GM12801 (cell line): ENCODE measurements around the gene CSF2.

ENCODE experiments used
- CTCF ChIP-seq: IDR thresholded peaks from one replicate; pipeline ENCODE4 v1.5.1; 2011; ENCODE audit warnings: control low read depth; ENCODE audit not compliant: insufficient read length; ENCODE audit errors: extremely low read depth

The CSF2 gene

GRCh38 chr5:132060501-132061161 lies 13.0 kb upstream of the CSF2 start, which contains the start of gene IL3:
TSS of gene IL3 (plus strand) at chr5:132060655. CDS start at chr5:132060707, 52 bp downstream.
- no peak for TF ChIP-seq CTCF

- peak; percentile 87 for TF ChIP-seq CTCF
Observed at GRCh38 chr5:132063090-132063911, 10.3 kb upstream of the CSF2 start.

DNA sequence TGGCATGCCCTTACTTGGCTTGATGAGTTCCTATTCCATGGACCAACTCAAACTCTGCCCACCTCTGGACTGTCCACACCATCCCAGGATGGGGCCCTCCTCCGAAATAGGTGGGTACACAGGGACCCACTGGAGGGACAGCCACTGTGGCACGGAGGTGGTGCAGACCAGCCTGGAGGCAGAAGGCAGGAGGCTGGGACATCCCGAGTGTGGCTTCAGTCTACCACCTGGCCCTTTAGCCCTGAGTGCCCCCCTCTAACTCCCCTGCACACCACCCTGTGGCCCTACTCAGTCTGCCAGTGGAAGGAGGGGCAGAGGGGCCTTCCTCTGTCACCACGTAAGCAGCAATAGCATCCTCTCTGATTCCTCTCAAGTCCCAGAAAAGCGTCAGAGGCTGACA lies 9.4 kb upstream of the CSF2 start:
- no peak for TF ChIP-seq CTCF

- peak; percentile 51 for TF ChIP-seq CTCF
Observed at GRCh38 chr5:132064738-132065331, 8.8 kb upstream of the CSF2 start.

DNA sequence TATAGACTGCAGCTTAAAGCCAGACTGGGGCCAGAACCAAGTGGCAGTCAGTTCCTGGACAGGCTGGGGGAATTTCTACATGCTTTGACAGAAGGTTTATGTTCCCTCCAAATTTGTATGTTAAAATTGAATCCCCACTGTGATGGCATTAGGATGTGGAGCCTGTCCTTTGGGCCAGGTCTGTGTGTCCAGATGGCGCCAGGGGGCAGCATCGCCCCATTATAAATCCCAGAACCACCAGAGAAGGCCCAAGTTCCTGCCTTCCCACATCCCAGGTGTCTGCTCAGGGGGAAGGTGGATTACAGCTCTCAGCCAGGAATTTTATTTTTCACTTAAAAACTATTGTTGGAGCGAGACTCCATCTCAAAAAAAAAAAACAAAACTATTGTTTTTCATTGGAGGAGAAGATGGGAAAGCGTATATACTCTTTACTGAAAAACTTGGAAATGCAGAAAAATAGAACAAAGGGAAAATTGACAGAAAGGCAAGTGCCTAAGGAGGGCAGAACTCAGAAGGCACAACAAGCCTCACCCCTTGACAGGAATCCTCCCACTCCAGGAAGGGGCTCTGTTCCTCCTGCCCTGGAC lies 8.1 kb upstream of the CSF2 start:
- no peak for TF ChIP-seq CTCF

GRCh38 chr5:132065951-132066701 lies 7.5 kb upstream of the CSF2 start:
- no peak for TF ChIP-seq CTCF

DNA sequence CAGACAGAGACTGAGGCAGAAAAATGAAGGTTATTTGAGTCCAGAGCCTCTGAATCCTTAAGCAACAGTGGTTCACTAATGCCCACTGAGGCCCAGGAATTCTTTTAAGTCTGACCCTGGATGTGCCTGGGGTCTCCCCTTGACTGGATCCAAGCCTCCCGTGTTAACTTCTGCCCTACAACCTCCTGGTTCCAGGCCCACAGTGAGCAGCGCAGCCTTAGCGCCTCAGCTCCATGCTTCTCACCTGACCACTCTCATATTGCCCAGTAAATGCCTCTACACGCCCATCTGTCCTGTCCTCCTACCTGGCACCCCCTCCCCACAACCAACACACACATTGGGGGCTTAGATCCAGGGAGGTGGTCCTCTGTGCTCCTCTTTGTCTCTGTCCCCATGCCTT lies 6.7 kb upstream of the CSF2 start:
- no peak for TF ChIP-seq CTCF
